OCI-LY1 (cell line): ENCODE data around the gene TEX14.

ENCODE experiments used
- H2AFZ ChIP-seq: fragments of 200-600 bp; sonication (generic), shearing (Covaris generic); 2 replicates; pipeline ENCODE4 v1.6.0; 2014; ENCODE audit warnings: antibody characterized with exemption, mild to moderate bottlenecking, low read length
- H3F3A ChIP-seq: fragments of 200-600 bp; sonication (generic), shearing (Covaris generic); 2 replicates; pipeline ENCODE4 v1.6.0; 2014; ENCODE audit warnings: mild to moderate bottlenecking, antibody characterized with exemption, low read length, moderate library complexity; ENCODE audit not compliant: insufficient read depth
- H3K27ac ChIP-seq: fragments of 200-600 bp; sonication (generic); 2 replicates; pipeline ENCODE4 v1.5.1; 2014; ENCODE audit warnings: low read length, mixed run types, mild to moderate bottlenecking, low read depth; ENCODE audit not compliant: poor library complexity, severe bottlenecking
- H3K27me3 ChIP-seq: fragments of 200-600 bp; sonication (generic); 2 replicates; pipeline ENCODE4 v1.6.0; 2014; ENCODE audit warnings: antibody characterized with exemption, mild to moderate bottlenecking, low read length, moderate library complexity; ENCODE audit not compliant: insufficient read depth
- H3K36me3 ChIP-seq: fragments of 200-600 bp; sonication (generic); 2 replicates; pipeline ENCODE4 v1.6.1; 2014; ENCODE audit warnings: mild to moderate bottlenecking, antibody characterized with exemption, low read length, moderate library complexity, mixed read lengths; ENCODE audit not compliant: insufficient read depth
- H3K4me1 ChIP-seq: fragments of 200-600 bp; sonication (generic); 2 replicates; pipeline ENCODE4 v1.5.1; 2014; ENCODE audit warnings: mild to moderate bottlenecking, low read length, moderate library complexity; ENCODE audit not compliant: insufficient read depth, severe bottlenecking
- H3K4me2 ChIP-seq: fragments of 200-600 bp; sonication (generic), shearing (Covaris generic); 2 replicates; pipeline ENCODE4 v1.6.1; 2014; ENCODE audit warnings: low read length
- H3K4me3 ChIP-seq: fragments of 200-600 bp; sonication (generic); 2 replicates; pipeline ENCODE4 v1.5.1; 2014; ENCODE audit warnings: low read length, low read depth, mild to moderate bottlenecking, mixed read lengths; ENCODE audit not compliant: poor library complexity, severe bottlenecking
- H3K79me2 ChIP-seq: fragments of 200-600 bp; shearing (Covaris generic); 2 replicates; pipeline ENCODE4 v1.6.1; 2016; ENCODE audit warnings: mixed run types, low read length, mixed read lengths; ENCODE audit not compliant: insufficient read depth
- H3K9ac ChIP-seq: fragments of 200-600 bp; sonication (generic), shearing (Covaris generic); 2 replicates; pipeline ENCODE4 v1.6.1; 2014; ENCODE audit warnings: mild to moderate bottlenecking, low read length, mixed read lengths
- H3K9me2 ChIP-seq: fragments of 200-600 bp; sonication (generic), shearing (Covaris generic); 2 replicates; pipeline ENCODE4 v1.6.1; 2014; ENCODE audit warnings: low read depth, mild to moderate bottlenecking, low read length, mixed read lengths
- H3K9me3 ChIP-seq: fragments of 200-600 bp; shearing (Covaris generic); 2 replicates; pipeline ENCODE4 v1.6.1; 2014; ENCODE audit warnings: low read length, mixed read lengths
- H4K20me1 ChIP-seq: fragments of 200-600 bp; sonication (generic), shearing (Covaris generic); 2 replicates; pipeline ENCODE4 v1.6.0; 2016; ENCODE audit warnings: mild to moderate bottlenecking, low read length; ENCODE audit not compliant: insufficient read depth
- CTCF ChIP-seq: fragments of 200-600 bp; sonication (generic), shearing (Covaris generic); IDR thresholded peaks from 2 replicates; pipeline ENCODE4 v1.5.1; 2017; ENCODE audit warnings: mild to moderate bottlenecking, antibody characterized with exemption, low read length, moderate library complexity, mixed read lengths
- EZH2 ChIP-seq: fragments of 200-600 bp; sonication (generic), shearing (Covaris generic); IDR thresholded peaks from 2 replicates; pipeline ENCODE4 v1.8.0; 2017; ENCODE audit warnings: borderline replicate concordance, mixed run types, mild to moderate bottlenecking, antibody characterized with exemption, low read length, moderate library complexity, mixed read lengths

The TEX14 gene

DNA sequence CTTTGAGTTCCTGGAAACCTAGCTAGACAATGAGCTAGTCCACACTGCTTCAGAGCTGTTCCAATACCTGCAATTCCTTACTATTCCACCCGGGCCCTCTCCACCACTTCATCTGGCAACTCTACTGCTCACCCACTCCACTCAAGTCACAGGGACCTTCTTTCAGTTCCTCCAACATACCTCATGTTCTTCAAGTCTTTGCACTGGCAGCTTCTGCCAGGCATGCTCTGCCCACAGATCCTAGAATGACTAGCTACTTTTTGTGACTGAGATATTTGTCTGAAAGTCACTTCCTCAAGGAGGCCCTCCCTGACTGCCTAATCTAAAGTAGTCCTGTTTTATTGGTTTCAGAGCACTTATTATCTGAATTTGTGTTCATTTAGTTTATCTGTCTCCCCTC, 86.4 kb downstream of the TEX14 start:
- no peak for TF ChIP-seq EZH2
- no peak for TF ChIP-seq CTCF

GRCh38 chr17:58601976-58602375, 89.9 kb downstream of the TEX14 start:
- H2AFZ ChIP-seq, result no peak overlapping the region
- peaks cover 4% of the 10 kb centered on the region; the same call in 1 of the 2 replicates for H3K27me3 ChIP-seq
- no peak overlapping the region for H3K4me3 ChIP-seq
- no peak overlapping the region for H3K27ac ChIP-seq
- H3K9me3 ChIP-seq, result no peaks in the 10 kb centered on the region
- no peak overlapping the region for H3K9ac ChIP-seq
- H3K4me1 ChIP-seq, result no peaks in the 10 kb centered on the region
- H4K20me1 ChIP-seq, result no peaks in the 10 kb centered on the region
- TF ChIP-seq CTCF (no peak), EZH2 (no peak)
- H3K4me2 ChIP-seq, result no peak overlapping the region
- no peaks in the 10 kb centered on the region for H3K36me3 ChIP-seq
- H3F3A ChIP-seq, result no peaks in the 10 kb centered on the region
- H3K9me2 ChIP-seq, result no peaks in the 10 kb centered on the region
- H3K79me2 ChIP-seq, result no peaks in the 10 kb centered on the region

More for the DNA sequence above, 86.4 kb downstream of the TEX14 start:
- H3K27ac ChIP-seq, result no peak overlapping the region
- no peak overlapping the region for H2AFZ ChIP-seq
- no peaks in the 10 kb centered on the region for H3K79me2 ChIP-seq
- no peaks in the 10 kb centered on the region for H3K36me3 ChIP-seq
- H3K27me3 ChIP-seq, result peaks cover 4% of the 10 kb centered on the region; the same call in 1 of the 2 replicates
- H3K4me1 ChIP-seq, result no peaks in the 10 kb centered on the region
- H3K9ac ChIP-seq, result no peak overlapping the region
- no peaks in the 10 kb centered on the region for H3K9me3 ChIP-seq
- no peak overlapping the region for H3K4me2 ChIP-seq
- no peaks in the 10 kb centered on the region for H3K9me2 ChIP-seq
- H4K20me1 ChIP-seq, result no peaks in the 10 kb centered on the region
- H3K4me3 ChIP-seq, result no peak overlapping the region
- H3F3A ChIP-seq, result no peaks in the 10 kb centered on the region

DNA sequence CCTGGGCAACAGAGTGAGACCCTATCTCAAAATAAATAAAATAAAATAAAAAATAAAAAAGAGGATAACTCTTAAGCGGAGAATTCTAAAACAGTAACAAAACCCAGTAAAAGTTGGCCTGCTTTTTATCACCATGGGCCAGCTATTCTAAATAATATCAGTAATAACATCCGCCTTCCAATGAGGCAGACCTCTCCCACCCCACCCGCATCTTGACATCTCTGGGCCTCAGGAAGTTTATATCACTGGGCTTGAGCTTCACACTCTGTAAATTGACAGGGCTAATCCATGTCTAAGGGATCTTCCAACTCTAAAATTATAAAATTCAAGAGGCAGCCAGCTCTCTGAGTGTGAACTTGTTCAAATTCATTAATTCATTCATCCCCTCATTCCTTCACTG, 94.5 kb downstream of the TEX14 start:
- no peak for TF ChIP-seq CTCF
- H3K79me2 ChIP-seq, result no peaks in the 10 kb centered on the region

More for the DNA sequence above, 94.5 kb downstream of the TEX14 start:
- no peak overlapping the region for H2AFZ ChIP-seq
- H3K27me3 ChIP-seq, result no peaks in the 10 kb centered on the region
- H3K9me3 ChIP-seq, result no peaks in the 10 kb centered on the region
- H3F3A ChIP-seq, result no peaks in the 10 kb centered on the region
- H3K4me3 ChIP-seq, result no peak overlapping the region
- no peak overlapping the region for H3K9ac ChIP-seq
- no peaks in the 10 kb centered on the region for H3K36me3 ChIP-seq
- no peak overlapping the region for H3K4me2 ChIP-seq
- H3K27ac ChIP-seq, result no peak overlapping the region
- H3K9me2 ChIP-seq, result no peaks in the 10 kb centered on the region
- H4K20me1 ChIP-seq, result no peaks in the 10 kb centered on the region
- H3K4me1 ChIP-seq, result no peaks in the 10 kb centered on the region
